Fibroblast of the aortic adventitia (primary cell): Measurements from ENCODE around the gene TGM4. TPM values are rescaled to one million over a fixed set of nuclear protein-coding genes. Genes with fewer than 3 reads are reported as not detected.

ENCODE experiments used
- DNase-seq: peaks from one replicate; pipeline ENCODE4 v3.0.0-alpha.2; 2010; ENCODE audit warnings: low read depth
- H3K4me3 ChIP-seq: 2 replicates; pipeline ENCODE4 v1.5.1; 2011; ENCODE audit warnings: low read depth, mild to moderate bottlenecking, control low read depth, low read length, moderate library complexity
- total RNA-seq: library from RNA; depleted of rRNA; stranded (reverse); fragments of >200 nt; gene quantifications from 2 replicates; pipeline ENCODE4 v1.2.3, GENCODE V29; 2012; ENCODE audit warnings: low replicate concordance
- TF ChIP-seq, protein P1 (sequence below): IDR thresholded peaks from 2 replicates; pipeline ENCODE4 v1.5.1; 2011; ENCODE audit warnings: mild to moderate bottlenecking, low read length, control low read depth, inconsistent platforms; ENCODE audit not compliant: insufficient read depth

Gene TGM4
- total RNA-seq, 1 donor = not detected

- H3K4me3 ChIP-seq = no peak overlapping the region
- TF ChIP-seq, protein P1, sequence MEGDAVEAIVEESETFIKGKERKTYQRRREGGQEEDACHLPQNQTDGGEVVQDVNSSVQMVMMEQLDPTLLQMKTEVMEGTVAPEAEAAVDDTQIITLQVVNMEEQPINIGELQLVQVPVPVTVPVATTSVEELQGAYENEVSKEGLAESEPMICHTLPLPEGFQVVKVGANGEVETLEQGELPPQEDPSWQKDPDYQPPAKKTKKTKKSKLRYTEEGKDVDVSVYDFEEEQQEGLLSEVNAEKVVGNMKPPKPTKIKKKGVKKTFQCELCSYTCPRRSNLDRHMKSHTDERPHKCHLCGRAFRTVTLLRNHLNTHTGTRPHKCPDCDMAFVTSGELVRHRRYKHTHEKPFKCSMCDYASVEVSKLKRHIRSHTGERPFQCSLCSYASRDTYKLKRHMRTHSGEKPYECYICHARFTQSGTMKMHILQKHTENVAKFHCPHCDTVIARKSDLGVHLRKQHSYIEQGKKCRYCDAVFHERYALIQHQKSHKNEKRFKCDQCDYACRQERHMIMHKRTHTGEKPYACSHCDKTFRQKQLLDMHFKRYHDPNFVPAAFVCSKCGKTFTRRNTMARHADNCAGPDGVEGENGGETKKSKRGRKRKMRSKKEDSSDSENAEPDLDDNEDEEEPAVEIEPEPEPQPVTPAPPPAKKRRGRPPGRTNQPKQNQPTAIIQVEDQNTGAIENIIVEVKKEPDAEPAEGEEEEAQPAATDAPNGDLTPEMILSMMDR = peak; percentile 91
- peak; percentile 75 for DNase-seq
Observed at GRCh38 chr3:44913868-44914468, 39.6 kb downstream of the TGM4 start.

DNA sequence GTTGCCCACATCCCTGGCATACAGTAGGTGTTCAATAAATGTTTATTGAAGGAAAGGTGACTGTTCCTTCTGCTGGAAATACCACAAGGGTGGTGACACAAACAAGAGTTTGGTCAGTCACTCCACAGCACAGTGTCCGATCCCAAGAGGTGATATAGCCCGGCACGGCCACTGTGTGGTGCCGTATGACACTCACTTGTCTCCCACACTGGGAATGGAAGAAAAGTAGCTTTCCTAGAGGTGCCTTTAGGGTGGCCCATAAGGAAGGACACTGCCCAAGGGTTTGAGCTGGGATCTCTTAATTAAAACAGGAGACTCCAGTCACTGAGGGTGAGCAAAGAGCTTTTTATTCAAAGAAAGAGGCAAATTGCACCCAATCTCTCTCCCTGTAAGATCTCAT is 40.5 kb downstream of the TGM4 start:
- DNase-seq = no peak
- TF ChIP-seq, protein P1 = no peak
- H3K4me3 ChIP-seq = no peak overlapping the region

- no peak overlapping the region for H3K4me3 ChIP-seq
- DNase-seq = peak; percentile 10
- TF ChIP-seq, protein P1 = no peak
Observed at GRCh38 chr3:44915702-44916438, 41.5 kb downstream of the TGM4 start.

DNA sequence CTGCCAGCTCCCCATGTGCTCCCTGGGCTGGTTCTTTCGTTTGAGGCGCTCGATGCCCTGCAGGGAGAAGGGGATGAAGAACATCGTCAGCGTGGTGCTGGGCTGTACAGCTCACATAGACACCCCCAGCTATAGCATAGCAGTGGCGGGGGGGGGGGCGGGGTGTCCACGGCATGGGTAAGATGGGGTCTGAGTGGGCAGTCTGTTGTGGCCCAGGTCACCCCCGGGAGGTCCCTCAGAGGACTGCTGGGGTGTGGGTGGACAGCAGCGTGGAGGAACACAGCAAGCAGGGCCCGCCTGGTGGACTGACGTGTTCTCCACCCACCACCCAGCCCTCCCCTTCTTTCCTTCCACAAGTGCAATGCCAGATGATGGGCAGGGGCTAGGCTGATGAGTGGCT is 43.7 kb downstream of the TGM4 start:
- H3K4me3 ChIP-seq = no peak overlapping the region
- TF ChIP-seq, protein P1 = no peak
- no peak for DNase-seq

DNA sequence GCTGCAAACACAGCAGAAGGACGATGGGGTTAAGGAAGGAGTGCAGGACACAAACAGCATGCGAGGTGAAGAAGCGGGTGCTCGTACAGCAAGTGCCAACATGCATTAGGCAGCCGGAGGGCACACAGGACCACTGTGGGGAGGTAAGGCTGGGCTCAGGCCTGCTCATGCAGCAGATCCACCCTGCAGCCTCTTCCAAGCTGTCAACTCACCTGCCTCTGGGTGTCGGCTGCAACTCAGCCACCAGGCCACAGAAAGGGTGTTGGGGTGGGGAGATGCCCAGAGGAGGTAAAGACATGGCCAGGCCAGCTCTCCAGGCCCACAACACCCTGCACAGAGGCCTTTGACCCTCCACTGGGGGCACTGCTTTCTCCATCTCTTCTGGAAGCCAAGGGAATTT is 44.2 kb downstream of the TGM4 start:
- H3K4me3 ChIP-seq = no peak overlapping the region
- TF ChIP-seq, protein P1 = no peak
- DNase-seq = no peak

DNA sequence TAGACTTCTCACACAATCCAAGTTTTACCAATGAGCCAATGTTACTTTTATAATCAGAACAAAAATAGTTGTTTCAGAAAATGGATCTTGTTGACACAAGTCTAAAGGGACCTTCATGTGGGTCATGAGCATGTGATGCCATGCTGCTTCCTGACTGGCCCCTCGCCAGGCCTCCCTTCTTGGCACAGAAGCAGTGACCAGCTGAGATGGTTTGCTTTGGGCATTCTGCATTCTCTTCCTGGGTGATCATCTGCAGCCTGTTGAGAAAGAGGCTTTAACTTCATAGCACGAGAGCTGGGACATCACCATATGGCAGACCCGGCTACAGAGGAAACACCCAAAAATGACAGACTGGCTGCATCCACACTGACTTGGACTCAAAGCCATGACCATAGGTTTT is 45.7 kb downstream of the TGM4 start:
- no peak for DNase-seq
- H3K4me3 ChIP-seq = no peak overlapping the region
- TF ChIP-seq, protein P1 = no peak
